Measurements from ENCODE around the gene TRIM33.

- TF ChIP-seq CTCF (IDR thresholded peaks at IDR 0.05) (no peak), POLR2A (IDR thresholded peaks at IDR 0.05) (no peak)
Observed at GRCh38 chr1:114517348-114517747, 6.3 kb upstream of the TRIM33 start.

Data from tibial nerve (tissue), 3 donors.